ENCODE data around the gene TSPAN9.

DNA sequence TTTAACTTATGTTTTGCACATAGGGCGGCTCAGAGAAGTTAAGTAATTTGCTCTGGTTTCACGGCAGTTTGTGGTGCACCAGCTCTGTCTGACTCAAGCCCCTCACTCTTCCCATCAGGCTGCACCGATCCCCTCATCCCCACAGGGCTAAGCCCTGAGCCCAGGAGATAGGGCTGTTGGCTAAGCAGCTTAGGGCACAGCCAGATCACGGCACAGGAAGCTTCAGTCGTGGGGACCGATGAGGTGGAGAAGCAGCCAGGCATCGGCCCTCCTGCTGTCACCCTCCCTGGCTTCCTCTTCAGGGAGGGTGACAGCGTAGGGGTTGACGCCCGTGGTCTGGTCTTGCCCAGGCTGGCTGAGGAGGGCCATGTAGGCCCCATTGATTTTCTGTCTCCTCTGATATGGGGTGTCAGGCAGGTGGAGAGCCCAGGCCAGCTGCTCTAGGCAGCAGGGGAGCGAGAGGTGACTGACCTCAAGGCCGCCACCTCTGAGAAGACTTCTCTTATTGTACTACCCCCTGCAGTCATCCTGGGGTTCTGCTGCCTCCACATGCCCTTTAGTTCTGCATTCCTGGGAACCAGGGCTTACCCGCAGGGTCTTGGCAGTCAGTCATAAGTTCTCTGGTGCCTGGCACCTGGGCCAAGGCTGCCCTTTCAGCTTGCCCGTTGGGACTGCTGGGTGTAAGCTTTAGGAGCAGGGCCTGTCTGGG is 166.4 kb downstream of the TSPAN9 start:
- no peak for TF ChIP-seq POLR2A (IDR thresholded peaks at IDR 0.05)
- no peak for TF ChIP-seq CTCF (IDR thresholded peaks at IDR 0.05)

Measured in lower leg skin (tissue), 3 donors.